Choroid plexus epithelial cell (primary cell): ENCODE results near the gene TMEM132D.

ENCODE experiments used
- DNase-seq: peaks from one replicate; pipeline ENCODE4 v3.0.0-alpha.2; 2010; ENCODE audit warnings: low read depth
- H3K4me3 ChIP-seq: 2 replicates; pipeline ENCODE4 v1.5.1; 2011; ENCODE audit warnings: low read depth, mild to moderate bottlenecking, control low read depth, low read length, moderate library complexity
- CTCF ChIP-seq: conservative IDR thresholded peaks from 2 replicates; pipeline ENCODE4 v1.5.1; 2011; ENCODE audit warnings: low read depth, mild to moderate bottlenecking, control low read depth, inconsistent platforms, low read length, moderate library complexity

Gene TMEM132D

GRCh38 chr12:129279771-129280170, 624.1 kb downstream of the TMEM132D start:
- no peak for DNase-seq
- no peak for TF ChIP-seq CTCF
- no peak overlapping the region for H3K4me3 ChIP-seq

GRCh38 chr12:129276361-129277060, 627.3 kb downstream of the TMEM132D start:
- DNase-seq, result no peak
- no peak for TF ChIP-seq CTCF
- H3K4me3 ChIP-seq, result no peak overlapping the region

- no peak for TF ChIP-seq CTCF
- H3K4me3 ChIP-seq, result no peak overlapping the region
- DNase-seq, result no peak
These were observed 633.9 kb downstream of the TMEM132D start for GRCh38 chr12:129269756-129270495.

- no peak for DNase-seq
- TF ChIP-seq CTCF, result no peak
- H3K4me3 ChIP-seq, result no peak overlapping the region
These were observed 645.0 kb downstream of the TMEM132D start for GRCh38 chr12:129258781-129259318.

- no peak for DNase-seq
- H3K4me3 ChIP-seq, result no peak overlapping the region
- no peak for TF ChIP-seq CTCF
These were observed 646.3 kb downstream of the TMEM132D start for GRCh38 chr12:129257524-129257923.

GRCh38 chr12:129246630-129247029, 657.2 kb downstream of the TMEM132D start:
- no peak for DNase-seq

More at GRCh38 chr12:129246630-129247029, 657.2 kb downstream of the TMEM132D start:
- no peak overlapping the region for H3K4me3 ChIP-seq
- no peak for TF ChIP-seq CTCF
